ENCODE measurements around the gene ZDHHC14.

The ZDHHC14 gene

GRCh38 chr6:157493173-157493572 is 112.2 kb downstream of the ZDHHC14 start:
- DNase-seq (ENCODE audit: low read depth) = no peak

DNA sequence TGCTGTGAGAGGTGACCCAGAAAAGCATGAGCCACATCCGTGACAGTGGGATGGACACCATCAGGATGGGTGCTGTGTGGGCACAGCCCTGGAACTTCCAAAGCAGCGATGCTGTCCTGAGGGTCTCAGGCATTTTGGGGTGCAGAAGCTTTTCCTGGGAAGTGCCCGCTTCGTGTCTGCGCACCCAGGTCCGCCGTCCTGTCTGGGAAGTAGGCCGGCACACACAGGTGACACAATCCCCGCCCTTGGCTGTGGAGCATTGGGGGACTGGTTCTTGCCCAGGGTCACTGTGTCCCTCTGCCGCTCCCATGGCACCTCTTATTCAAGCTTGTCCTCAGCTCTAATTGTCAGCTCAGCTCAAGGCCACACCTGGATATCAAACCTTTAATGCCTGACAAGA is 112.6 kb downstream of the ZDHHC14 start:
- DNase-seq (ENCODE audit: low read depth) = no peak

GRCh38 chr6:157494132-157494710 is 113.2 kb downstream of the ZDHHC14 start:
- no peak for DNase-seq (ENCODE audit: low read depth)

- no peak for DNase-seq (ENCODE audit: low read depth)
Observed at GRCh38 chr6:157496534-157497095, 115.6 kb downstream of the ZDHHC14 start.

- DNase-seq (ENCODE audit: low read depth) = no peak
Observed at GRCh38 chr6:157497579-157497978, 116.6 kb downstream of the ZDHHC14 start.

DNA sequence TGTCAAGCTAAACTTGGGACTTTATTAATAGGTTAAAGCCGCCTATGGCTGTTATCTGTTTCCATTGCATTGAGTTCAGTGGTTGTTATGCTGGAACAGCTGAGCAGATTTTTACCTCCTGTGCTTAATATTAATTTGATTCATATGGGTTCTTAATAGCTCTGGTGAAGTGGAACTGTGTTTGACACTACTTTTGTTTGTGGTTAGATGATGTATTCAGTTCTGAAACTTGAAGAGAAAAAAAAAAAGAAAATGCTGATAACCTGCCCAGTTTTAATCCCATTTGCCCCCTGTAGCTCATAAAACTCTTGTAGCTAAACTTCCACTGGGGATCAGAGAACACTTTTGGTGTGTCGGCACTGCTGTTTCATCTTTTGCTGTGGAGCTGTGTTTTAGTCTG is 117.8 kb downstream of the ZDHHC14 start:
- no peak for DNase-seq (ENCODE audit: low read depth)

DNA sequence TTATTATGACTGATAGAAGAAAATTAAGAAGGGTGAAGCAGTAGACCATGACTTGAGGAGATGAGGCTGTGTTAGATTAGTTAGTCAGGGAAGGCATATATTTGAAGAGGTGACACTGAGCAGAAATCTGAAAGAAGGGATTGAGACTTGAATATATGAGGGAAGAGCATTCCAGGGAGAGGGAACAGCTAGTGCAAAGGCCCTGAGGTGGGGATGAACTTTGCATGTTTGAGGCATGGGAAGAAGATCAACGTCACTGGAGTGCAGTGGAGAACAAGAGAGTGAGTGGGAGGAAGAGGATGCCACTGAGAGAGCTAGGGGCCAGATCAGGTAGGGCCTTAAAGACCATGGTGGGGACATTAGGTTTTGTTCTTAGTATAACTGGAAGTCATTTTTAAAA is 119.0 kb downstream of the ZDHHC14 start:
- DNase-seq (ENCODE audit: low read depth) = no peak

GRCh38 chr6:157503018-157503747 is 122.2 kb downstream of the ZDHHC14 start:
- DNase-seq (ENCODE audit: low read depth) = no peak

DNA sequence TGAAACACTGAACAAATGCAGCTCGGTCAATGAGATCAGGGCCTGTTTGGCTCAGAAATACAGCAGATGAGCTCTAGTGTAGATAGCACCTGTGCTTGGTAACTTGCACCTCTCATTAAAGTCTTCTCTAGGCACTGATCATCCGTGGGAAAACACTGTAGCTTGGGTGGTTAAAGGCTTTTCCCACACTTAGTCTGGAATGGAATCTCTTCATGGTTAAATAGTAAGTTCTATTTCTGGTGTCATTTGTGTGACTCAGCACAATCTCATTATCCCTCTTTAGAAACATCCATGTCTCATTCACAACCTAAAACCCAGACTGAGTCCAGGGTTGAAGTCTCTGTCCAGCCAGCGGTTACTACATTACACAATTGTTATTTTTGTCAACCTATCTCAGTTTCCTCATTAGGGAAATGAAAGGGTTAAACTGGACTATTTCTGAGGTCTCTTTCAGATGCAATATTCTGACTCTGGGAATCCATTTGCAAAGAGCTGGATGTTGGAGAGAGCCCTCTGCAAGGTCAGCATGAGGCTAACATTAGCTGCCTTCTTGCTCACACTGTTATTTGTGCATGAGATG is 125.0 kb downstream of the ZDHHC14 start:
- no peak for DNase-seq (ENCODE audit: low read depth)

GRCh38 chr6:157510323-157511188 is 129.6 kb downstream of the ZDHHC14 start:
- no peak for DNase-seq (ENCODE audit: low read depth)

- DNase-seq (ENCODE audit: low read depth) = no peak
Observed at GRCh38 chr6:157511682-157512381, 130.8 kb downstream of the ZDHHC14 start.

GRCh38 chr6:157512382-157512682 is 131.3 kb downstream of the ZDHHC14 start:
- DNase-seq (ENCODE audit: low read depth) = no peak

GRCh38 chr6:157513004-157513603 is 132.1 kb downstream of the ZDHHC14 start:
- DNase-seq (ENCODE audit: low read depth) = no peak

- DNase-seq (ENCODE audit: low read depth) = no peak
Observed at GRCh38 chr6:157513619-157514485, 132.9 kb downstream of the ZDHHC14 start.

DNA sequence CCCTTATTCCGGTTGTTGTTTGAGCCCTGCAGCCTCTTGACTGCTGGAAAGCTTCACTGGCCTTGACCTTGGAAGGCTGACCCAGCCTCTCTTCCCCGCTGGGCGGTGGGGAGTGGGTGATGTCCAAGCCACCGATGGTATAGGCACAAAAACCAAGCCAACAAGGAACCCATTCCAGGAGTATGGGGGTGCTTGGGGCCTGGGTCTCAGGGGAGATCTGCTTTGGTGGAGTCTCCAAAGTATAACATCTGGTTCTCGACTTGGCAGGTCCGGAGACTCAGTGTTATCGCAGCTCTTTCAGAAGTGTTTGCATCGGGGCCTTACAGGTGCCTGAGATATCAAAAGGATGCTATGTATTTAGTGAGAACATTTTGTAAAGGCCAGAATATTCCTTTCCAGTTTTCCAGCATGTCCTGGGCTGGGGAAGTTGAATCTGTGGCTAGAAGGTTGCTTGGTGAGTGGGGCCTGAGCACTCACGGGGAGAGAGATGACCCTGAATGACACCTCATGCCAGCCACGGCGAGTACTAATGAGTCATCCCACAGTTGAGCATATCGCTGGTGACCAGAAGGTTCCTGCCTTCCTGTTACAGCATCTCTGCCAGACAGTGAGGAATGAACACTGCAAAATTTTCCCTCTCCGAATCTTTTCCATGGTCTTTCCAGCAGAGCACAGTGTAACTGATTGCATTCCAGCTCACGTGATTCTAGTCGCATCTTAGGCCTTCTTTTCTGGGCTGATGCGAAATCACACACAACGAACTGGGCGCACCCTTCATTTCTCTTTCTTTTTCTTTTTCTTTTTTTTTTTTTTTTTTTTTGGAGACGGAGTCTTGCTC is 133.9 kb downstream of the ZDHHC14 start:
- DNase-seq (ENCODE audit: low read depth) = no peak

DNA sequence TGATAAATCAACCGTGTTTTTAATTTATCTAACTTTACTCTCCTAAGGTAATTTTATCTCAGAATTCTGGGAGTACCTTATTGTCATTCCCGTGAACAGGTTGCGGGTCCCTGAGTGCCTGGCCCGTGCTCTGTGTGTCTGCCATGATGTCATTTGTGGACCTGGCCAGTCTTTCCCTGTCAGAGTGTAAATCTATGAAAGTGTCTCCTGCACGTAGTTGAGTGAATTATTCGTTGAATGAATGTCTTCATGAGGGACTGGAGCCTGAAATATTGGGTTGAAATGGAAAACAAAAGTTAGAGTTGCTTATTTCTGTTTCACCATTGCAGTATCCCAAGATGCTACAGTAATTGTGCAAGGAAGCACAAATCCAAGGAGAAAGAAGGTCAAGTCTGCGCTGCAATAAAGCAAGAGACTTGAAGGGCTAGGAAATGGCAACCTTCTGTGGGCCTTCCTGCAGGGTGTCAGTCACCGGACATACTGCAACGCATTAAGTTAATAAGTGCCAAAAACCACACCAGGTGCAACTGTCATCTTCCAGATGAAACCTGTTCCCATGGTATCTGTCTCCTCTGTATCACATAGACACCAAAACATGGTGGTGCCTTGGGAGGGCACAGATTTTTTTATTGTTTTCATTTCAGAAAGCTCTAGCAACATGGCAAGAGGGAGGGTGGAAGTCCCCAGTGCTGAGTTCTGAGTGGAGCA is 135.5 kb downstream of the ZDHHC14 start:
- DNase-seq (ENCODE audit: low read depth) = no peak

- no peak for DNase-seq (ENCODE audit: low read depth)
Observed at GRCh38 chr6:157517601-157518359, 136.8 kb downstream of the ZDHHC14 start.
